SK-N-SH (cell line): ENCODE measurements around the gene FRRS1L.

Experiments used
- CTCF ChIP-seq: fragments of 200-600 bp; sonication (generic); IDR thresholded peaks from 2 replicates; pipeline ENCODE4 v1.6.1; 2017; ENCODE audit warnings: antibody characterized with exemption, mild to moderate bottlenecking, moderate library complexity
- POLR2AphosphoS5 ChIP-seq: IDR thresholded peaks from 2 replicates; pipeline ENCODE4 v1.6.1; 2012; ENCODE audit warnings: low read depth, low read length
- SMC3 ChIP-seq: IDR thresholded peaks from 2 replicates; pipeline ENCODE4 v1.6.1; 2012; ENCODE audit warnings: low read depth, low read length, improper control_type of control experiment
- TAF1 ChIP-seq: IDR thresholded peaks from 2 replicates; pipeline ENCODE4 v1.6.1; 2012; ENCODE audit warnings: low read depth, mild to moderate bottlenecking, low read length, moderate library complexity, borderline replicate concordance
- USF2 ChIP-seq: fragments of 150-350 bp; IDR thresholded peaks from 2 replicates; pipeline ENCODE4 v1.6.1; 2017; ENCODE audit warnings: antibody characterized with exemption, low read length, low read depth, borderline replicate concordance
- TF ChIP-seq, protein P1 (sequence below): IDR thresholded peaks from 2 replicates; pipeline ENCODE4; 2012

- TF ChIP-seq, protein P1, sequence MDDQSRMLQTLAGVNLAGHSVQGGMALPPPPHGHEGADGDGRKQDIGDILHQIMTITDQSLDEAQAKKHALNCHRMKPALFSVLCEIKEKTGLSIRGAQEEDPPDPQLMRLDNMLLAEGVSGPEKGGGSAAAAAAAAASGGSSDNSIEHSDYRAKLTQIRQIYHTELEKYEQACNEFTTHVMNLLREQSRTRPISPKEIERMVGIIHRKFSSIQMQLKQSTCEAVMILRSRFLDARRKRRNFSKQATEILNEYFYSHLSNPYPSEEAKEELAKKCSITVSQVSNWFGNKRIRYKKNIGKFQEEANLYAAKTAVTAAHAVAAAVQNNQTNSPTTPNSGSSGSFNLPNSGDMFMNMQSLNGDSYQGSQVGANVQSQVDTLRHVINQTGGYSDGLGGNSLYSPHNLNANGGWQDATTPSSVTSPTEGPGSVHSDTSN: no peak
- TF ChIP-seq CTCF (no peak), USF2 (no peak), POLR2AphosphoS5 (no peak), TAF1 (no peak), SMC3 (no peak)
These were observed 18.0 kb downstream of the FRRS1L start for GRCh38 chr9:109149089-109149488.
